LNCAP (cell line): ENCODE measurements around the gene SHOX.

Experiments used
- CTCF ChIP-seq: fragments of 450-650 bp; IDR thresholded peaks from 2 replicates; pipeline ENCODE4 v1.5.1; 2017; ENCODE audit warnings: mild to moderate bottlenecking

SHOX gene

GRCh38 chrX:629230-630006 lies 1.2 kb upstream of the SHOX start:
- no peak for TF ChIP-seq CTCF

GRCh38 chrX:630007-630611 lies 482 bp upstream of the SHOX start:
- TF ChIP-seq CTCF, result no peak

DNA sequence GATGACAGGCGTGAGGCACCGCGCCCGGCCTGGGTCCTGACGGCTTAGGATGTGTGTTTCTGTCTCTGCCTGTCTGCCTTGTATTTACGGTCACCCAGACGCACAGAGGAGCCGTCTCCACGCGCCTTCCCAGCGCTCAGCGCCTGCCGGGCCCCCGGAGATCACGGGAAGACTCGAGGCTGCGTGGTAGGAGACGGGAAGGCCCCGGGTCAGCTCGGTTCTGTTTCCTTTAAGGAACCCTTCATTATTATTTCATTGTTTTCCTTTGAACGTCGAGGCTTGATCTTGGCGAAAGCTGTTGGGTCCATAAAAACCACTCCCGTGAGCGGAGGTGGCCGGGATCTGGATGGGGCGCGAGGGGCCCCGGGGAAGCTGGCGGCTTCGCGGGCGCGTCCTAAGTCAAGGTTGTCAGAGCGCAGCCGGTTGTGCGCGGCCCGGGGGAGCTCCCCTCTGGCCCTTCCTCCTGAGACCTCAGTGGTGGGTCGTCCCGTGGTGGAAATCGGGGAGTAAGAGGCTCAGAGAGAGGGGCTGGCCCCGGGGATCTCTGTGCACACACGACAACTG lies 1.3 kb downstream of the SHOX start:
- no peak for TF ChIP-seq CTCF

- TF ChIP-seq CTCF, result no peak
Observed at GRCh38 chrX:632366-633042, 1.9 kb downstream of the SHOX start.

GRCh38 chrX:633043-633984 lies 2.7 kb downstream of the SHOX start:
- TF ChIP-seq CTCF, result no peak

DNA sequence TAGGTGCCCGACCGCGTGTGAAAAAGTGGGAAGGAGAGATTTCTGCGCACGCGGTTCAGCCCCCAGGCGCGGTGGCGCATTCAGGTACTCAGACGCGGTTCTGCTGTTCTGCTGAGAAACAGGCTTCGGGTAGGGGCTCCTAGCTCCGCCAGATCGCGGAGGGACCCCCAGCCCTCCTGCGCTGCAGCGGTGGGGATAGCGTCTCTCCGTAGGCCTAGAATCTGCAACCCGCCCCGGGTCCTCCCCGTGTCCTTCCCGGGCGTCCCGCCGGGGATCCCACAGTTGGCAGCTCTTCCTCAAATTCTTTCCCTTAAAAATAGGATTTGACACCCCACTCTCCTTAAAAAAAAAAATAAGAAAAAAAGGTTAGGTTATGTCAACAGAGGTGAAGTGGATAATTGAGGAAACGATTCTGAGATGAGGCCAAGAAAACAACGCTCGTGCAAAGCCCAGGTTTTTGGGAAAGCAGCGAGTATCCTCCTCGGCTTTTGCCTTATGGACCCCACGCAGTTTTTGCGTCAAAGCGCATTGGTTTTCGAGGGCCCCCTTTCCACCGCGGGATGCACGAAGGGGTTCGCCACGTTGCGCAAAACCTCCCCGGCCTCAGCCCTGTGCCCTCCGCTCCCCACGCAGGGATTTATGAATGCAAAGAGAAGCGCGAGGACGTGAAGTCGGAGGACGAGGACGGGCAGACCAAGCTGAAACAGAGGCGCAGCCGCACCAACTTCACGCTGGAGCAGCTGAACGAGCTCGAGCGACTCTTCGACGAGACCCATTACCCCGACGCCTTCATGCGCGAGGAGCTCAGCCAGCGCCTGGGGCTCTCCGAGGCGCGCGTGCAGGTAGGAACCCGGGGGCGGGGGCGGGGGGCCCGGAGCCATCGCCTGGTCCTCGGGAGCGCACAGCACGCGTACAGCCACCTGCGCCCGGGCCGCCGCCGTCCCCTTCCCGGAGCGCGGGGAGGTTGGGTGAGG lies 3.7 kb downstream of the SHOX start:
- no peak for TF ChIP-seq CTCF
